NB4 (cell line): ENCODE data around the gene RAPGEF5.
A peak's percentile ranks its signal among the peaks of the same experiment; 100 is the strongest.

Experiments
- DNase-seq: peaks from one replicate; pipeline ENCODE4 v3.0.0; 2010; ENCODE audit warnings: low read depth
- H3K4me3 ChIP-seq: one replicate; pipeline ENCODE4 v1.5.1; 2011; ENCODE audit warnings: mild to moderate bottlenecking, low read depth, low read length, moderate library complexity
- MYC ChIP-seq: IDR thresholded peaks from 2 replicates; pipeline ENCODE4 v1.6.1; 2011; ENCODE audit warnings: low read depth, low read length
- POLR2A ChIP-seq: IDR thresholded peaks from 2 replicates; pipeline ENCODE4 v1.6.1; 2011; ENCODE audit warnings: mild to moderate bottlenecking; ENCODE audit not compliant: insufficient read length; ENCODE audit errors: extremely low read depth
- TF ChIP-seq, protein P1 (sequence below): IDR thresholded peaks from 2 replicates; pipeline ENCODE4 v1.6.1; 2011; ENCODE audit warnings: low read depth, low read length
- TF ChIP-seq, protein P2 (sequence below): IDR thresholded peaks from one replicate; pipeline ENCODE4 v1.5.1; 2012; ENCODE audit warnings: low read depth, low read length

RAPGEF5 gene

DNA sequence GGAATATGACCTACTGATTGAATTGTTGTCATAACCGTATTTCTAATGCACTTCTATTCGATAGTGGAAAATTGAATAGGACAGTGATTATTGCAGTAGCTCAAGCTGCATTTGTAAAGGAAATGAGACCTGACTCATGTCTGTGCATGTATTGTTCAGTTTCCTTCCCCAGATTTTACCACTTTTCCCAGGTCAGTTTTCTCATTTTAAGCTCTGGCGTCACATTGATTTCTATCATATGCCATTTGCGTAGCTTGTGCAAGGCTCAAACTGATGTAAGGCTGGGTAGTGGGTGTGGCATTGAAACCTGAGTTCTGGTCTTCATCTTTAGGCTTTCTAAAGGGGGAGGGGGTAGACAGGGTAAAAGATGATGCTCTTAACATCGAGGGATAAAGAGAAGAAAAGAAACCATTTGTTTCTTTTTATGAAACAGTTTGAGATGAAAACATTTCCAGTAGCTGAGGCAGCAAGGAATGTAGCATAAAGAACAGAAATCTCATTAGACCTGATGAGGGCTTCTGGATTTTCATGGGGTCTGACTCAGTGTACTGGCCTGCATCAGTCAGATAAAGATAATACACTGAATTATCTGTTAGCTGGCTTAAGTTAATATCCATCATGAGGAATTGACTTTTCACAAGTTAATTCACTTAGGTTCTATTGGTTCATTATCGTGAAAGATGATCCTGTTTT, 229.0 kb downstream of the RAPGEF5 start:
- no peak for TF ChIP-seq MYC
- TF ChIP-seq POLR2A = no peak
- TF ChIP-seq, protein P1, sequence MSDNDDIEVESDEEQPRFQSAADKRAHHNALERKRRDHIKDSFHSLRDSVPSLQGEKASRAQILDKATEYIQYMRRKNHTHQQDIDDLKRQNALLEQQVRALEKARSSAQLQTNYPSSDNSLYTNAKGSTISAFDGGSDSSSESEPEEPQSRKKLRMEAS = no peak
- TF ChIP-seq, protein P2, sequence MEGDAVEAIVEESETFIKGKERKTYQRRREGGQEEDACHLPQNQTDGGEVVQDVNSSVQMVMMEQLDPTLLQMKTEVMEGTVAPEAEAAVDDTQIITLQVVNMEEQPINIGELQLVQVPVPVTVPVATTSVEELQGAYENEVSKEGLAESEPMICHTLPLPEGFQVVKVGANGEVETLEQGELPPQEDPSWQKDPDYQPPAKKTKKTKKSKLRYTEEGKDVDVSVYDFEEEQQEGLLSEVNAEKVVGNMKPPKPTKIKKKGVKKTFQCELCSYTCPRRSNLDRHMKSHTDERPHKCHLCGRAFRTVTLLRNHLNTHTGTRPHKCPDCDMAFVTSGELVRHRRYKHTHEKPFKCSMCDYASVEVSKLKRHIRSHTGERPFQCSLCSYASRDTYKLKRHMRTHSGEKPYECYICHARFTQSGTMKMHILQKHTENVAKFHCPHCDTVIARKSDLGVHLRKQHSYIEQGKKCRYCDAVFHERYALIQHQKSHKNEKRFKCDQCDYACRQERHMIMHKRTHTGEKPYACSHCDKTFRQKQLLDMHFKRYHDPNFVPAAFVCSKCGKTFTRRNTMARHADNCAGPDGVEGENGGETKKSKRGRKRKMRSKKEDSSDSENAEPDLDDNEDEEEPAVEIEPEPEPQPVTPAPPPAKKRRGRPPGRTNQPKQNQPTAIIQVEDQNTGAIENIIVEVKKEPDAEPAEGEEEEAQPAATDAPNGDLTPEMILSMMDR = no peak
- no peak for DNase-seq
- no peak overlapping the region for H3K4me3 ChIP-seq

DNA sequence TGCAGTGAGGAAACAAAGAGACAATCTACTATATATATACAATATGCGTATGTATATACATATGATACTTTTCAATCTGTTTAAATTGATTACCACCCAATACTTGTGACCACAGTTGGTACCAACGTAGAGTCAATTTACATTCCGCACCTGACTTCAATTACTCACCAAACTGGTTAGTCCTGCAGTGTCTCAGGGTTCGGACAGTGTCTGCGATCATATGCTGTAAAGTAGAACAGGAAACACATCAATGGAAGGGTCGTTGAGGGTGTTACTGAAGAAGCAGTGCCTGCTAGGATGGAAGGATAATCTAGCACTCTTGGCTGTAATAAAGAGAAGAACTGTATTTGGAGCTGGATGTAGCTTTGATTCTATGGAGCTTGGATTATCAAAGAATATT, 231.5 kb downstream of the RAPGEF5 start:
- no peak for DNase-seq
- no peak for TF ChIP-seq POLR2A

DNA sequence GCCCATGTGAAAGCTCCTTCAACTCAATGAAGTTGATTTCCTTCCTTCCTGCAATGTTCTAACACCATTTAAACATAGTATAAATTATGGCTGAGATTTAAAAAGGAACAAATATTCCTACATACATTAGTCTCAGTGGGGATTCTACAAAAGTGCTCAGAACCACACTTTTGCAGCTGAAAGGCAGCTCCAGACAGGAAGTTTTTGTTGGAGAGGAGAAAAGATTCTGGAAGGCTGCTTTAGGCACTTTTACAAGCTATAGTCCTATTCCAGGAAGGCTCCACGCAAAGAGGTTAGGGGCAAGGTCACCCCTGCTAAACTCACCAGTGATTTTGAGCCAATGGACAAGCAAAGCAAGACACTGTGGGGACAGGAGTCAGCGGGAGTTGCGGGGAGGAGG, 232.0 kb downstream of the RAPGEF5 start:
- H3K4me3 ChIP-seq = no peak overlapping the region
- no peak for TF ChIP-seq POLR2A
- no peak for TF ChIP-seq MYC
- no peak for DNase-seq

More for the DNA sequence above, 231.5 kb downstream of the RAPGEF5 start:
- H3K4me3 ChIP-seq = no peak overlapping the region

DNA sequence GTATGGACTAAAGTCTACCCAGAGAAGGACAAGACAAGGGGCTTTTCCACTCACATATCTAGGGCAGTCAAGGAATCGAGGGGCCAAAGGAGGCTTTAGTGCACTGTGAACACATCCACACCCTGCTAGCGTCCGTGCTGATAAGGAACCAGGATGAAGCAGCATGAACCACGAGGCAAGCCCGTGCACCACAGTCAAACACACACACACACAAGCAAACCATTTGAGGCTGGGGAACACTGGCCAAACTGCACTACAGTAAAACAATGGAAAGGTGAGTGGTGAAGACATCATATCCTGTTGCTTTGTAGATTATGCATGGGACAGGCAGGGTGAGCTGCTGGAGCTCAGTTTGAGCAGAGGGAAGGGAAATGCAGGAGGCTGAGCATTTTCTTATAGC, 233.8 kb downstream of the RAPGEF5 start:
- DNase-seq = no peak
- H3K4me3 ChIP-seq = no peak overlapping the region
- TF ChIP-seq, protein P1 = no peak
- TF ChIP-seq MYC (no peak), POLR2A (no peak)
- TF ChIP-seq, protein P2 = no peak

- no peak for TF ChIP-seq POLR2A
- no peak for TF ChIP-seq MYC
- TF ChIP-seq, protein P2 = no peak
- TF ChIP-seq, protein P1 = no peak
- no peak overlapping the region for H3K4me3 ChIP-seq
- peak; percentile 25 for DNase-seq
These were observed 235.1 kb downstream of the RAPGEF5 start for GRCh38 chr7:22121702-22122474.

DNA sequence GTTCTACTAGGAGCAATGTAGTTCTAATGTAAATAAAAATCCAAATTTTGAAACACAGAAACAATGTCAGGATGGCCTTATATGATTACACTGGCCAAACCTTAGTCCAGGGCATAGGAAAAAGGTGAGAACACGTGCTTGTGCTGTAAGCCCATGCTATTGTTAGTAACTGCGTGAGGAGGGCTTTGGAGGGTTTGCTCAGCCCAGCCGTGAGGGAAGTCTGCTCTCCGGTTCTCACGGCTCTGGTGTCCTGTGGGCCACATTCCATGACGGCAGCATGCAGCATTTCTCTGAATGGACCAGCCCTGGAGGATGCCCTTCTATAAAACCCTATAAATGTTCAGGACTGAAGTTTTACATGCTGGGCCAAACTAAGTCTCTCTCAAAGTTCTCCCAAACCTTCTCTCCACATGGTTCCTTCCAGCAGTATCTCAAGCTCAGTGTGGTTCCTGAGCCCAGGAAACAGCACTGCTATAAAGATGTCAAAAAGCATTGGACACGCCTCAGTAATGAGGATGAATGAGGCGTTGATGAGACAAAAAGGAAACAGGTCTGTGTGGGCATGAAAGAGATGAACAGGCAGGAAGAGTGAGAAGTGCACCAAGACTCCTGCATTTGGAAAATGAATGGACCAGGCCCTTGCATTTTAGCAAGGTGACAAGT, 236.4 kb downstream of the RAPGEF5 start:
- H3K4me3 ChIP-seq = no peak overlapping the region
- TF ChIP-seq MYC = no peak
- no peak for TF ChIP-seq POLR2A
- TF ChIP-seq, protein P2 = no peak
- TF ChIP-seq, protein P1 = no peak; the same call in 1 of the 2 replicates
- DNase-seq = no peak
